Pancreas (tissue), 10 donors: Measurements from ENCODE around the gene TFF2. TPM values are rescaled to one million over a fixed set of nuclear protein-coding genes. Genes with fewer than 3 reads are reported as not detected.
A peak's percentile ranks its signal among the peaks of the same experiment; 100 is the strongest.

Experiments
- ATAC-seq, 4 donors: fragments of 200-7000 bp; cut with Tn5 transposase; one replicate each; pipeline versions ENCODE4 v1.8.0 to v1.9.1; 2020; ENCODE audit warnings: mild to moderate bottlenecking in 4 of 4, moderate library complexity in 4 of 4
- DNase-seq, 6 donors: peaks; one replicate each; pipeline ENCODE4 v3.0.0-alpha.2; 2020
- FAIRE-seq: peaks from 2 replicates; lab custom pipeline; 2012; peaks lifted over from hg19 to GRCh38; lab: Jason Lieb, UNC
- H3K27ac ChIP-seq, 4 donors: fragments of 200-600 bp; sonication (generic); 1 replicate in 3 of 4; 2 replicates in 1 of 4; pipeline versions ENCODE4 v1.5.0 to v1.8.0; 2020
- H3K27me3 ChIP-seq, 4 donors: fragments of 200-600 bp; one replicate each; pipeline ENCODE4 v1.8.0; 2021
- H3K36me3 ChIP-seq, 3 donors: fragments of 200-600 bp; sonication (generic) in 1 of 3; one replicate each; pipeline versions ENCODE4 v1.5.0 to v1.8.0; 2020 to 2021
- H3K4me1 ChIP-seq, 3 donors: fragments of 200-600 bp; one replicate each; pipeline ENCODE4 v1.8.0; 2021
- H3K4me3 ChIP-seq, 4 donors: fragments of 200-600 bp; sonication (generic) in 2 of 4; one replicate each; pipeline versions ENCODE4 v1.5.0 to v1.8.0; 2020 to 2021
- H3K9me3 ChIP-seq, 4 donors: fragments of 200-600 bp; one replicate each; pipeline ENCODE4 v1.8.0; 2021
- WGBS, 2 donors: extraction: QIAGEN DNeasy Blood & Tissue Kit; methylation state at CpG; one replicate each; pipeline ENCODE4 v1.1.7; 2013; 5-methylcytosine and 5-hydroxymethylcytosine counted together
- intact Hi-C, 3 donors: fragments of 100-400 bp; cut with DNase I; formaldehyde crosslinking; loops; one replicate each; pipeline versions ENCODE4 v1.11.1 to v1.14.2; 2022
- polyA plus RNA-seq, 2 donors: library from polyadenylated mRNA; stranded (reverse); fragments of 200-250 nt; gene quantifications; one replicate each; pipeline ENCODE4 v1.2.3, GENCODE V29; 2013
- total RNA-seq, 6 donors: library from RNA; stranded (reverse); fragmentation: NEBNext Ultra II Directional in 4 of 6; extraction: Animal tissue kit (Norgen Biotek cat#: 25700) in 4 of 6; gene quantifications; one replicate each; pipeline versions ENCODE4 v1.2.1 to v1.2.4, GENCODE V29; 2021 to 2023
- TF ChIP-seq, protein P1 (sequence below), 4 donors: fragments of 200-600 bp; sonication (generic) in 3 of 4; IDR thresholded peaks; one replicate each; pipeline versions ENCODE4 v1.5.0 to v1.8.0; 2021; ENCODE audit warnings: antibody characterized with exemption in 4 of 4
- donor health status: healthy with polysubstance abuse.
- donor health status: DM: no; HTN: no; CAD: no; lungs with moderate emphysema.
- donor health status: DM: no; HTN: no; CAD: no.
- donor health status: control.
- donor health status: control.
- donor health status: Bipolar disorder and iron deficiency.
- donor health status: DM: yes; HTN: yes; CAD: no.
- donor health status: DM: no; HTN: no; CAD: no.
- donor health status: DM: no; HTN: no; CAD: no.
- donor health status: DM: yes; HTN: yes; CAD: no.

The TFF2 gene
- total and polyA plus RNA-seq, 8 donors = 0.28 to 19.6 (median 1.7) TPM

DNA sequence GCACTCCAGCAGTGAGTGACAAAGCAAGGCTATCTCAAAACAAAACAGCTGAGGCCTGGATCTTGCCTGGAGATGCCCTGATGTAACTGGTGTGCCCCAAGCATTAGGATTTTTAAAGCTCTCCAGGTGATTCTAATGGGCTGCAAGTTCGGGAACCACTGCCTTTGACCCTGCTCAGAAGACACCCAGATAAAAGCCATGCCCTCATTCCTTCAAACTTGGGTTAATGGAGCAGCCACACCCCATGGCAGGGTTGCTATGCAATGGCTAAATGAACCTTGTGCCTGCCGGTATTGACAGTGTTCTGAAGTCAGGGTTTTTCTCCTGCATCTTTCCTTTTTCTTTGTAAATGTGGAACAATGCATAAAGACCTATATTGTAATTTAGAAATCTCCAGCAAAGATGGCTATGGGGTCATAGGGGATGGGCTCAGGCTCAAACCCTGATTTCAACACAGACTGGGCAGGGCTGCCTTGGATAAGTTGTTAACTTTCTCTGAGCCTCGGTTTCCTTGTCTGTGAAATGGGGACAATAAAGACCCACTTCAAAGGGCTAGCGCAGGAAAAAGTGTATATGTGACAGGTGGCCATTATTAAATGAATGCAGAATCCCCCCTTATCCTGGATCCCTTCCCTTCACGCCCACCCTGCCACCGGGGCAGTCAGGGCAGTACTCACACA lies 36.0 kb downstream of the TFF2 start:
- intact Hi-C loops = loop anchor here in 1 of 3 donors (10.0 kb wide), 1 partner anchor 130 kb away; no protein-coding TSS in a partner anchor
- TF ChIP-seq, protein P1, sequence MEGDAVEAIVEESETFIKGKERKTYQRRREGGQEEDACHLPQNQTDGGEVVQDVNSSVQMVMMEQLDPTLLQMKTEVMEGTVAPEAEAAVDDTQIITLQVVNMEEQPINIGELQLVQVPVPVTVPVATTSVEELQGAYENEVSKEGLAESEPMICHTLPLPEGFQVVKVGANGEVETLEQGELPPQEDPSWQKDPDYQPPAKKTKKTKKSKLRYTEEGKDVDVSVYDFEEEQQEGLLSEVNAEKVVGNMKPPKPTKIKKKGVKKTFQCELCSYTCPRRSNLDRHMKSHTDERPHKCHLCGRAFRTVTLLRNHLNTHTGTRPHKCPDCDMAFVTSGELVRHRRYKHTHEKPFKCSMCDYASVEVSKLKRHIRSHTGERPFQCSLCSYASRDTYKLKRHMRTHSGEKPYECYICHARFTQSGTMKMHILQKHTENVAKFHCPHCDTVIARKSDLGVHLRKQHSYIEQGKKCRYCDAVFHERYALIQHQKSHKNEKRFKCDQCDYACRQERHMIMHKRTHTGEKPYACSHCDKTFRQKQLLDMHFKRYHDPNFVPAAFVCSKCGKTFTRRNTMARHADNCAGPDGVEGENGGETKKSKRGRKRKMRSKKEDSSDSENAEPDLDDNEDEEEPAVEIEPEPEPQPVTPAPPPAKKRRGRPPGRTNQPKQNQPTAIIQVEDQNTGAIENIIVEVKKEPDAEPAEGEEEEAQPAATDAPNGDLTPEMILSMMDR (IDR thresholded peaks at IDR 0.05) = no peak
- Histone ChIP-seq H3K36me3 (no peaks in the 10 kb centered on the region), H3K27ac (no peak overlapping the region), H3K4me3 (no peak overlapping the region), H3K9me3 (no peaks in the 10 kb centered on the region), H3K27me3 (no peaks in the 10 kb centered on the region), H3K4me1 (peaks cover 0 to 13% (median 4%) of the 10 kb centered on the region in 3 donors)
- no peak for ATAC-seq
- no peak for FAIRE-seq
- no peak for DNase-seq
- WGBS, 2 donors = 76 to 81% methylated on average over 6 of the region's 6 CpGs

DNA sequence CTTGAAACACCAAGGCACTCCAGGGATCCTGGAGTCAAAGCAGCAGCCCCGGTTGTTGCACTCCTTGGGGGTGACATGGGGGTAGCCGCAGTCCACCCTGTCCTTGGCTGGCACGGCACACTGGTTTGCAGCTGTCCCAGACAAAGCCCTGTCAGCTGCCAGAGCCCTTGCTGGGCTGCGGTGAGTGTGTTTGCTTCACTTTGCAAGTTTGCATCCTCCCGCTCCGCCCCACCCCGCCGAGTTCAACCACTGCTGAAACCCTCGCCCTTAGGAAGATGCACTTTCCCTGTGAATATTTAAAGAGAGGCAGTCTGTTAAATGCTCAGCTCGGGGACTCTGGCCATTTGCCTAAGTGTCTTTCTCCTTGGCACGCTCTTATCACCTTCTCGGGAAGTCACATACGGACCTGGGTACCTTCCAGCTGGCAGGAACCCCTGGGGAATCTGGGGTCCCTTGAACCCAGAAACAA lies 37.3 kb downstream of the TFF2 start:
- no peak overlapping the region for H3K27ac ChIP-seq
- TF ChIP-seq, protein P1 (IDR thresholded peaks at IDR 0.05) = no peak
- DNase-seq = peak in 2 of 6 donors; percentile 58 to 60
- 26% methylated on average over 13 of the region's 13 CpGs for WGBS, 2 donors
- no peak for FAIRE-seq
- H3K4me3 ChIP-seq = no peak overlapping the region
- H3K27me3 ChIP-seq = no peaks in the 10 kb centered on the region
- H3K9me3 ChIP-seq = no peaks in the 10 kb centered on the region
- peak in 1 of 4 donors; percentile 2 for ATAC-seq
- intact Hi-C loops = loop anchor here in 1 of 3 donors (10.0 kb wide), 1 partner anchor 131 kb away; no protein-coding TSS in a partner anchor
- peaks cover 0 to 13% (median 10%) of the 10 kb centered on the region in 3 donors for H3K4me1 ChIP-seq
- no peaks in the 10 kb centered on the region for H3K36me3 ChIP-seq

GRCh38 chr21:42312626-42313104 lies 38.1 kb downstream of the TFF2 start:
- DNase-seq = peak in 2 of 6 donors; percentile 53 to 74
- WGBS, 2 donors = 79% methylated on average over 16 of the region's 16 CpGs
- intact Hi-C loops = loop anchor here in 1 of 3 donors (10.0 kb wide), 1 partner anchor 132 kb away; no protein-coding TSS in a partner anchor
- TF ChIP-seq, protein P1 (IDR thresholded peaks at IDR 0.05) = no peak
- FAIRE-seq = no peak
- Histone ChIP-seq H3K4me1 (peaks cover 0 to 13% (median 10%) of the 10 kb centered on the region in 3 donors), H3K27ac (no peak overlapping the region), H3K27me3 (no peaks in the 10 kb centered on the region), H3K9me3 (no peaks in the 10 kb centered on the region), H3K36me3 (no peaks in the 10 kb centered on the region), H3K4me3 (no peak overlapping the region)
- peak in 1 of 4 donors; percentile 23 for ATAC-seq

DNA sequence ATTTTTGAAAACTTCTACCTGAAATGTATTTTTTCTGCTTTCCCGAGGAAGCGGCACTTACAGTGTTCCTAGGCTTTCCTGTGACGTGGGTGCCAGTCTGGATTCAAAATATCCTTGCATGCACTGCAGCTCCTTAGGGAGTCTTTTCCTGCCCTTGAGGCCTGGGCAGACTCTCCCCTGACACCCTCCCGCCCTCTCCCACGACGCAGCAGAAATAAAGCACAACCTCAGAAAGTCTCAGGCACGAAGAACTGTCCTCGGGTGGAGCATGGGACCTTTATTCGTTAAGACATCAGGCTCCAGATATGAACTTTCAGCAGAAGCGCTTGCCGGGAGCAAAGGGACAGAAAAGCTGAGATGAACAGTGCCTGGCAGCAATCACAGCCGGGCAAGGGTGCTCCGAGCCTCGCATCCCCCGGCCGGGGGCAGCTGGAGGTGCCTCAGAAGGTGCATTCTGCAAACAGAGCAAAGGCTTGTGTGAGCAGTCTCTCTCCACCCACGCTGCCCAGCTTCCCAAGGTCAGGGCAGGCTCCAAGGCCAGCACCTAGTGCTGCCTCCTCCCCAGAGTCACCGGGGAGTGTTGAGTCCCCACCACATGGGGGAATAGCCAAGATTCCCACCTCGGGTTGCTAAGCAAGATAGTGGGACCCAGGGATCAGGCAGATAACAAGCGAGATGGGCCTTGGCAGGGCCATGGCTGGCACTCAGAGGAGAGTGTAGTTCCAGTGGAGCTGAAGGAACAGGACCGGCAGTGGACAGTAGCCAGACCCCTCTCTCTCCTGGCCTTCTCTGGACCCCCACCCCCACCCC lies 38.8 kb downstream of the TFF2 start:
- Histone ChIP-seq H3K27ac (no peak overlapping the region), H3K4me3 (no peak overlapping the region), H3K9me3 (no peaks in the 10 kb centered on the region), H3K4me1 (peaks cover 0 to 13% (median 10%) of the 10 kb centered on the region in 3 donors), H3K27me3 (no peaks in the 10 kb centered on the region), H3K36me3 (no peaks in the 10 kb centered on the region)
- intact Hi-C loops = loop anchor here in 1 of 3 donors (10.0 kb wide), 1 partner anchor 133 kb away; no protein-coding TSS in a partner anchor
- TF ChIP-seq, protein P1 (IDR thresholded peaks at IDR 0.05) = no peak
- peak in 4 of 6 donors; percentile 34 to 63 (median 49) for DNase-seq
- 41 to 42% methylated on average over 21 of the region's 21 CpGs for WGBS, 2 donors
- peak in 3 of 4 donors; percentile 11 to 62 (median 48) for ATAC-seq
- FAIRE-seq = no peak
